NCI-H446 (cell line): ENCODE measurements around the gene N4BP3.
"Not testable (repeated sequence)": the region's sequence is repeated elsewhere in the genome, so short reads cannot be mapped to it uniquely, and the experiment has no call there.

Experiments
- DNase-seq, 2 experiments: peaks; one replicate each; lab custom pipeline; 2025; lab: John Stamatoyannopoulos, UW

Gene N4BP3

GRCh38 chr5:178113141-178113787 lies at the start of gene N4BP3:
Gene N4BP3, plus strand, starts transcription at chr5:178113532. Its CDS starts 6,052 bp downstream, at chr5:178119584.
- peak in 1 of 2 experiments; percentile 9 for DNase-seq

GRCh38 chr5:178067755-178068154 lies 45.6 kb upstream of the N4BP3 start:
- no peak for DNase-seq

GRCh38 chr5:178068293-178068692 lies 45.0 kb upstream of the N4BP3 start:
- peak in 1 of 2 experiments; percentile 29 for DNase-seq

- DNase-seq = peak in 1 of 2 experiments; percentile 34
Measured at GRCh38 chr5:178069909-178070308, 43.4 kb upstream of the N4BP3 start.

- no peak for DNase-seq
Measured at GRCh38 chr5:178071108-178071507, 42.2 kb upstream of the N4BP3 start.

- no peak for DNase-seq
Measured at GRCh38 chr5:178072749-178073148, 40.6 kb upstream of the N4BP3 start.

GRCh38 chr5:178074266-178074952 lies 38.9 kb upstream of the N4BP3 start:
- peak in 1 of 2 experiments; percentile 9 for DNase-seq

GRCh38 chr5:178076965-178077364 lies 36.4 kb upstream of the N4BP3 start:
- DNase-seq = not testable (repeated sequence)

- DNase-seq = no peak
Measured at GRCh38 chr5:178077751-178078150, 35.6 kb upstream of the N4BP3 start.

GRCh38 chr5:178078197-178079010 lies 34.9 kb upstream of the N4BP3 start:
- DNase-seq = no peak

GRCh38 chr5:178080056-178080455 lies 33.3 kb upstream of the N4BP3 start:
- no peak for DNase-seq

- DNase-seq = no peak
Measured at GRCh38 chr5:178080618-178081410, 32.5 kb upstream of the N4BP3 start.

GRCh38 chr5:178081571-178082243 lies 31.6 kb upstream of the N4BP3 start:
- DNase-seq = no peak

GRCh38 chr5:178083922-178084321 lies 29.4 kb upstream of the N4BP3 start:
- DNase-seq = no peak

- DNase-seq = no peak
Measured at GRCh38 chr5:178085316-178085715, 28.0 kb upstream of the N4BP3 start.

GRCh38 chr5:178086266-178086665 lies 27.1 kb upstream of the N4BP3 start:
- no peak for DNase-seq

- DNase-seq = not testable (repeated sequence)
Measured at GRCh38 chr5:178087199-178087598, 26.1 kb upstream of the N4BP3 start.

GRCh38 chr5:178090856-178091255 lies 22.5 kb upstream of the N4BP3 start:
- DNase-seq = no peak

GRCh38 chr5:178093134-178093533 lies 20.2 kb upstream of the N4BP3 start:
- no peak for DNase-seq

- DNase-seq = no peak
Measured at GRCh38 chr5:178094345-178094744, 19.0 kb upstream of the N4BP3 start.

- no peak for DNase-seq
Measured at GRCh38 chr5:178098685-178099084, 14.6 kb upstream of the N4BP3 start.
